Activated T-cell treated with anti-CD3 and anti-CD28 coated beads for 24 hours (primary cell): ENCODE data around the gene TTC28.
"Not testable (repeated sequence)": the region's sequence is repeated elsewhere in the genome, so short reads cannot be mapped to it uniquely, and the experiment has no call there.

Source experiments
- DNase-seq: peaks from one replicate; pipeline ENCODE4 v3.0.0-alpha.2; 2020; ENCODE audit warnings: low read depth

TTC28 gene

GRCh38 chr22:28678170-28678569 is 1.5 kb downstream of the TTC28 start:
- not testable (repeated sequence) for DNase-seq

DNA sequence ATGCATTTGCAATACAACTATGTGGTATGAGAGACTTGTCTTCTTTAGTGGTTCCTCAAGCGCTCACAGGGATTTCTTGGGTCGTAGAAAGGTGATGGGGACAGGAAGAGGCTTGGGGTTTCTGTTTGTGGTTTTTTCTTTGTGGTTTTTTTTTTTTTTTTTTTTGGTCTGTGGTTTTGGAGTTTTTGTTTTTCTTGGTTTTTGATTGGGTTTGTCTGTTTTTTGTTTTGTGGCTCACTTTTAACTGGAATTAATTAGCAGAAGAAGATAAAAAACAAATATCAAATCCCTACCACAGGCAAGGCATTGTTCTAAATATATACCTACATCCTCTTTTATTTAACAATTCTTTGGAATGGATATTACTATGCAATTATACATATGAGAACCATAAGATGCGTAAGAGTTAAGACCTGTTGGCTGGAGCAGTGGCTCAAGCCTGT is 5.5 kb downstream of the TTC28 start:
- no peak for DNase-seq

DNA sequence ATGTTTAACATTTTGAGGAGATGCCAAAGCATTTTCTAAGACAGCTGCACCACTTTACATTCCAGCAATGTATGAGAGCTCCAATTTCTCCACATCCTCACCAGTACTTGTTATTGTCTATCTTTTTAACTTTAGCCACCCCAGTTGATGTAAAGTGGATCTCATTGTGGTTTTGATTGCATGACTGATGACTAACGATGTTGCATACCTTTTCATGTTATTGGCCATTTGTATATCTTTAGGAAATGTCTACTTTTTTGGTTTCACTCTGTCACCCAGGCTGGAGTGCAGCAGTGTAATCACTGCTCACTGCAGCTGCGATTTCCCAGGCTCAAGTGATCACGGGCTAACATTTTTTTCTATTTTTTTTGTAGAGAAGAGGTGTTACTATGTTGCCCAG is 8.9 kb downstream of the TTC28 start:
- no peak for DNase-seq

DNA sequence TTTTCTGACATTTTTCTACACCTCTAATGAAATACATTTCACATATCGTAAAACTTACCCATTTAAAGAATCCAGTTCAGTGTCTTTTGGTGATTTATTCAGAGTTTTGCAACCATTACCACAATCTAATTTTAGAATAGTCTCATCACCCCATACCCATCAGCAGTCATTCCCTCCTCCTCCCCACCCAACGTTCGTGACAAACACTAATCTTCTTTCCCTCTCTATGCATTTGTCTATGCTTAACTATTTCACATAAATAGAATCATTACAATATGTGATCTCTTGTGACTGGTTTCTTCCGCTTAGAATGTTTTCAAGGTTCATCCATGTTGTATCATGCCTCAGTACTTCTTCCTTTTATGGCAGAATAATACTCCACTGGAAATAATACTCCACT is 9.5 kb downstream of the TTC28 start:
- DNase-seq, result no peak

GRCh38 chr22:28669387-28669786 is 10.3 kb downstream of the TTC28 start:
- DNase-seq, result no peak

GRCh38 chr22:28663569-28663942 is 16.1 kb downstream of the TTC28 start:
- not testable (repeated sequence) for DNase-seq

- DNase-seq, result no peak
Measured at GRCh38 chr22:28658448-28658847, 21.2 kb downstream of the TTC28 start.

DNA sequence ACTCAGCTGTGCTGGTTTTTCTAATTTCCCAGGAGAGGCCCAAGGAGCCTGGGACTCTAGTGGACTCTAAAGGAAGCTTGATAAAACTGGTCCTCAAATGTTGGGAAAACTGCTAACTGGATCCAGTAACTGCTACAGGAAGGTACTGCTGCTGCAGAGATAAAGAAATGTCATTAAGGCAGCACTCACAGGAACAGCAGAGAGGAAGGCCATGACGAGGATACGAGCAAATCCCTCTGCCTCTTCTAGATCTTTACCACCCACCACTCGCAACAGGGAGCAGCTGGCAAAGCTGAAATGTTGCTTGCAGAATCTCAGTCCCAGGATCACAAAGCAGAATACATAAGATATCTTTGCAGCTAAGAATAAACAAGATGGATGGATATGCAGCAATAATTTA is 23.5 kb downstream of the TTC28 start:
- no peak for DNase-seq

DNA sequence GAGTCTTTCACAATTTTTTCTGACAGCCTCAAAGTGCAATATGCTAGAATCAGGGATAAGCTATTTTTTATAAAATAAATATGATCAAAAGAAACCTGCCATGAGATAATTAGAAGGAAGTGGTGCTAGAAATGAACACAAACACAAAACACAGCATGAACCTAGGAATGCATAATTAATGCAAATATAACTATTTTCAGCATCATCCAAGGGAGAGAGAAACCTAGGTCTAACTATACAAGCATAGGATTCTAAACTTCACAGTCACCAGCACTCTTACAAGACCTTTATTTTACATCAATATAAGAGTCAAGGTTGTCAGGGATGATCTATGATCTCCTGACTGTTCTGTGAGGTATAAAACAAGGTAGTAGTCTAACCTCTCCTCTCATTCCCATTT is 29.2 kb downstream of the TTC28 start:
- no peak for DNase-seq

- DNase-seq, result no peak
Measured at GRCh38 chr22:28648792-28649191, 30.8 kb downstream of the TTC28 start.

DNA sequence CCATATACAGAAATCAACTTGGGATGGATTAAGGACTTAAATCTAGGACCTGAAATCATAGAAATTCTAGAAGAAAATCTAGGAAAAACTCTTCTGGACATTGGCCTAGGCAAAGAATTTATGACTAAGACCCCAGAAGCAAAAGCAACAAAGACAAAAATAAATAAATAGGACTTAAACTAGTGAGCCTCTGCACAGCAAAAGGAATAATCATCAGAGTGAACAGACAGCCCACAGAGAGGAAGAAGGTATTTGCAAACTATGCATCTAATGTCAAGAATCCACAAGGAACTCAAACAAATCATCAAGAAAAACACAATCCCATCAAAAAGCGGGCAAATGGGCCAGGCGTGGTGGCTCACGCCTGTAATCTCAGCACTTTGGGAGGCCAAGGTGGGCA is 32.4 kb downstream of the TTC28 start:
- DNase-seq, result no peak

GRCh38 chr22:28639321-28639720 is 40.3 kb downstream of the TTC28 start:
- DNase-seq, result no peak

GRCh38 chr22:28637225-28637624 is 42.4 kb downstream of the TTC28 start:
- no peak for DNase-seq

- no peak for DNase-seq
Measured at GRCh38 chr22:28630177-28630574, 49.5 kb downstream of the TTC28 start.

- DNase-seq, result no peak
Measured at GRCh38 chr22:28629420-28630176, 50.0 kb downstream of the TTC28 start.

DNA sequence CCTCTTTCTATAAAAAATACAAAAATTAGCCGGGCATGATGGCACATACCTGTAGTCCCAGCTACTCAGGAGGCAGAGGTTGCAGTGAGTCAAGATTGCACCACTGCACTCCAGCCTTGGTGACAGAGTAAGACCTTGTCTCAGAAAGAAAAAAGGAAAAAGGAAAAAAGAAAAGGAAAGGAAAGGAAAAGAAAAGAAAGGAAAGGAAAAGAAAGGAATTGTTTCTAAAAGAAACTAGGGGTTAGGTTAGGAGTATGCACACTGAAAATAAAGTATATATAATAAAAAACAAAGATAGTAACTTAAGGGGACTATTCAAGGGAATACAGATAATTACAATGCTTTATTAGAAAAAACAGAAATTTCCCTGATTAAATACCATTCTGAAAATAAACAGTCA is 50.9 kb downstream of the TTC28 start:
- DNase-seq, result no peak

DNA sequence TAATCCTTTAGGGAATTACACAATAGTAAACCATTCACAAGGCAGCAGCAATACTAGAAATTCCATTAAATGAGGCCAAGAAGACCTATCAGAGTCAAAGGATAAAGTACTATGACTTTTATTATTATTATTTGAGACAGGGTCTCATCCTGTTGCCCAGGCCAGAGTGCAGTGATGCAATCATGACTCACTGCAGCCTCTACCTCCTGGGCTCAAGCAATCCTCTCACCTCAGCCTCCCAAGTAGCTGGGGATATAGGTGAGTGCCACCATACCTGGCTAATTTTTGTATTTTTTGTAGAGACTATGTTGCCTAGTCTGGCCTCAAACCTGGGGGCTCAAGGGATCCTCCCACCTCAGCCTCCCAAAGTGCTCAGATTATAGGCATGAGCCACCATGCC is 51.8 kb downstream of the TTC28 start:
- no peak for DNase-seq

DNA sequence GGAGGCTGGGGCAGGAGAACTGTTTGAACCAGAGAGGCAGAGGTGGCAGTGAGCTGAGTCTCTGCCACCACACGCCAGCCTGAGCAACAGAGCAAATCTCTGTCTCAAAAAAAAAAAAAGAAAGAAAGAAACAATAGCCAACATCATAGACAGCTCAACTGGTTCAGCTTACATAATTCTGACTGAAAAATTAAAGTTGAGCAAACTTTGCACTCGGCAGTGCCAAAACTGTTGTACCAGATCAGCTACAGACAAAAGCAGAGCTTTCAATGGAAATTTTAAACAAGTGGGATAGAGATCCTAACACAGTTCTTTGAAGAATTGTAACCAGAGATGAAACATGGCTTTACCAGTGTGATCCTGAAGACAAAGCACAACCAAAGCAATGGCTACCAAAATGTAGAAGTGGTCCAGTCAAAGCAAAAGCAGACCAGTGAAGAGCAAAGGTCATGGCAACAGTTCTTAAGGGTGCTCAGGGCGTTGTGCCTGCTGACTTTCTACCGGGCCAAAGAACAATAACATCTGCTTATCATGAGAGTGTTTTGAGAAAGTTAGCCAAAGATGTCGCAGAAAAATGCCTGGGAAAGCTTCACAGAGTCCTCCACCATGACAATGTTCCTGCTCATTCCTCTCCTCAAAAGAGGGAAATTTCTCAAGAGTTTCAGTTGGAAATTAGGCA is 59.3 kb downstream of the TTC28 start:
- no peak for DNase-seq

DNA sequence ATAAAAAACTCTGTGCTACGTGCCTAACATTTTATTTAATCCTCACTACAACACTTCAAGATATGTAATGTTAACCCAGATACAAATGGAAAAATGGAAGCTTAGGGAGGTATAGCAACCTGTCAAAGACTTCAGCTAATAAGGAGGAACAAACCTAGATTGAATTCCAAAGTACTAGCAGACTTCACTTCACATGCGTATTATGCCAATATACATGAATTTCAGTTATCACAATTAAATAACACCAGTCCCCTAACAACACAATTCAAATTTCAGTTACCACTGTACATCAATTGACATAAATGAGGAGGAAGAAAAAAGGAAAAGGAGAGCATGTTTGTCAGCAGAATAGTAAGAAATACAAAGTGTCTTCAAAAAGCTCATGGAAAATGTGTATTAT is 60.4 kb downstream of the TTC28 start:
- no peak for DNase-seq

GRCh38 chr22:28615423-28615822 is 64.2 kb downstream of the TTC28 start:
- DNase-seq, result not testable (repeated sequence)

GRCh38 chr22:28609921-28610320 is 69.7 kb downstream of the TTC28 start:
- no peak for DNase-seq

DNA sequence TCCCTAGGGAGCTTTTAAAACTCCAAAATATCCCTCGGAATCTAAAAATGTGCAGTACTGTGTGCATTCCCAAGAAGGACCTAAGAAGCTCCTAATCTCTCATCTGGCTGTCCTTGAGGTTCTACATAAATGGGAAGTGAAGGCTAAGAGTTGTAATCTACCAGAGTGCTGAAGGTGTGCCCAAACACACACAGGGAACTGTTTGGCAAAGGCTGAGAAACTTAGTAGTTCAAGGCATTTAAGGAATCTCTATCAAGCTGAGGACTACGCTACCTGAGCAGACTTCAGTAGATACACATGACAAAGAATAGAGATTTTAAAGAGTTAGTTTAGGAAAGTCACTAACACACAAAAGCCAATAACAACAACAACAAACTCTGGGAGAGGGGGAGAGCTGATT is 71.1 kb downstream of the TTC28 start:
- DNase-seq, result no peak

DNA sequence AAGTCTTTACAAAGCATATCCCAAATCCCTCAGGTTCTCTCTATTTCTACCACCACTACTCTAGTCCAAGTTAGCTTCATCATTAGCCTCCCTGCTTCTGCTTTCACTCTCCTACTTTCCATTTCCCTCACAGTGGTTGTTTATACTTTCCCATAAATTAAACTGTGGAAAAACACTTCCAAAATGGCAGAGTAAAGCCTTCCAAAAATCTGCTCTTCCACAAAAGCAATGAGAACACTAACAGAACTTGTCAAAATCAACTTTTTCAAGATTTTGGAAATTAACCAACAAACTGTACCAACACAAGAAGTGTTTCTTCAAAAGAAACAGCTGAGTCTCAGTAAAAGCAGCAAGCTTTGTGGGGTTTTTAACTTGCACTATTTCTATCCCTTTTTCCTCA is 71.8 kb downstream of the TTC28 start:
- no peak for DNase-seq
